MV-4-11 (cell line): ENCODE measurements around the gene DRAP1.

Source experiments
- DNase-seq: peaks from one replicate; lab custom pipeline; 2025; lab: John Stamatoyannopoulos, UW

DRAP1 gene

GRCh38 chr11:65903715-65904114 lies 15.5 kb upstream of the DRAP1 start:
- no peak for DNase-seq

GRCh38 chr11:65906602-65907001 lies 12.6 kb upstream of the DRAP1 start:
- DNase-seq: peak; percentile 44

DNA sequence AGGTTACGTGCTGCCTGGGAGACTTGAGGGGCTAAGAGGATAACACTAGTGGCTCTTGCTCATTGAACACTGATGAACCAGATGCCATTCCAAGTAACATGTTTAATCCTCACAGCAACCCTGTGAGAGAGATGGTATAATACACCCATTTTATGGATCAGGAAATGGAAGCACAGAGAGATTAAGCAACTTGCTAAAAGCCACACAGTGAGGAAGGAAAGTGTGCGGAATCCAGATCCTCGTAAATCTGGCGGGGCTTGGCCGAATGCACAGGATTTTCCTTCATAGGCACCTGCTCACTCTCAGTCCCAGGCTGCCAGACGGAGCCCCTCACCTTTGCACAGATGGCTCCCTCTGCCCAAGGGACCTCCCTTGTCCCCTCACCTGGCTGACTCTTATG lies 11.3 kb upstream of the DRAP1 start:
- no peak for DNase-seq

- peak; percentile 72 for DNase-seq
These were observed 7.3 kb upstream of the DRAP1 start for GRCh38 chr11:65911682-65912568.

DNA sequence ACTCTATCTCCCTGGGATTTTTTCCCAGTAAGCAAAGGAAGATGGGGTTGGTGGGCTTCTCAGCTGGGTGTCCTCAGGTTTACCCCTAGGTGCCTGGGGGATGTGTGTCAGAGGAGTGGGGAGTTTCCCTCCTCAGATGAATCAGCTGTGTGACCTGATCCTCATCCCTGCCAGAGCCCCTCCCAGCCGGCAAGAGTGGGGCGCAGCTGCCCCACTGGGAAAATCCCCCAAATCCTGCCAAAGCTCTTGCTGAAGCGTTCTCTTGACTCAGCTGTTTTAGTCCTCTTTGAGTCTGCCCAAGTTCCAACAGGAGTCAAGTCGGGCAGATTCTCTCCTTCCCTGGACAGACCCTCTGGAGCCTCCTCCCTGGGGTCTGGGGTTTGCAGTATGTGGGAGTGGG lies 6.4 kb upstream of the DRAP1 start:
- DNase-seq: no peak

- peak; percentile 60 for DNase-seq
These were observed 4.0 kb upstream of the DRAP1 start for GRCh38 chr11:65915101-65915820.

DNA sequence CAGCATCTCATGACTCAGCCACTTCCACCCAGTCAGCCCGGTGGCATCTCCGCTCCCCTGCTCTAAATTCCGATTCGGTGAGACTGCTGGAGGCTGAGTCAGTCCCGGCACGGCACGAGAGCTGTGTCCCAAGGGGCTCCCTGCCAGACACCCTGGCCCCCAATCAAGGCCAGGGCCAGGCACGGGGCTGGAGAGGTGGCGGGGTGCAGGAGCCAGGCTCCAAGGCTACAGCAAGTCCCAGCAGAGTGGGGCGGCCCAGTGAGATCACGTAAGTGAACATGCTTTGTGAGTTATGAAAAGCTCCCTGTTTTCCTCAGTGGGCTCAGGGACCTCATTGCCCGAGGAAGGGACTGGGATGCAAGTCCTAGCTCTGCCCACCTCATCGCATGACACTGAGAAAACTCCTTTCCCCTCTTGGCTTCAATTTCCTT lies 3.4 kb upstream of the DRAP1 start:
- peak; percentile 72 for DNase-seq

- DNase-seq: no peak
These were observed 2.8 kb upstream of the DRAP1 start for GRCh38 chr11:65916391-65916790.

DNA sequence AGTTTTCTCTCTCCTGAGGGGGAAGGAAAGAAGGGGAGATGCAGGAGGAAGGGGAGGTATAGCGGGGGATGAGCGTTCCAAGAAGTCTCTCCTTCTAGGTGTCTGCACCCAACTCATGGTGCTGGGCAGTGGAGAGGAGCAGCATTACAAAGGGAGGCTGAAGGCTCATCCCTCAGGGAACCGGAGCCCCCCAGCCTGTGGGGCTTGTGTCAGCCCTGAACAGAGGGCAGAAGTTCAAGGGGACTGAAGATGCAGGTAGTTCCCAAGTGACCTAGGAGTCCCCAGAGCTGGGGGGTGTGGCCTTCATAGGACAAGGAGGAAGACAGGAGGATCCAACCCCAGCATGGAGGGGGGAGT lies 2.2 kb upstream of the DRAP1 start:
- DNase-seq: no peak

DNA sequence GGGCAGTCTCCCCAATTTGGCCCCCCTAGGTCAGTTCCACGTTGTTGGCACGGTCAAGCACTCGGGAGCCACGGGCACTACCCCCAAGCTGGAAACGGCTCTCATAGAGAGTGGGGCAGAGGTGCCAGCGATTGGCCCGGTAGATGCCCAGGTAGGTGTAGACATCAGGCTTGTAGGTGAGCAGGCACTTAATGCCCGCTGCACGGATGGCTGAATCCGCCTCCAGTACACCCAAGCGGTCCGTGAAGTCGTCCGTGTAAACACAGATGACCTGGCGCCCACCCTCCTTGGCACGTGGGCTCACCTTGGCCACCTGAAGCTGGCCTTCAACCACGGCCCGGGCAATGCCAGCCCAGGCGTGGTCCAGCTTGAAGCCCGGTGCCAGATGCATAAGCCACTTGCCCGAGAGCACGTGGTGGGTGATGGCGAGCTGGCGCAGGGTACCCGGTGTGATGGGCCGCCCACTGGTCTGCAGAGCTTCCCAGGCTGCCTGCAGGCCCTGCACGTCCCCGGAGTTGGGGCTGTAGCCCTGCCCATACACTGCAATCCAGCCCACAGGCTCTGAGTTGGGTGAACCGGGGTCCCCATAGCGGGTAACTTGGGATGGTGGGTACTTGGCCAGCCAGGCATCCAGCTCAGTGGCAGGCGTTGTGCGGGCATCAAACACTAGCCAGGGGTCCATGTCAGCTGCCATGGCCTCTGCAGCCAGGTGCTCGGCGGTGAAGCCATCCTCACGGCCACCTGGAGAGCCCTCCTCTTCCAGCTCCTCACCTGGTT lies 1.6 kb upstream of the DRAP1 start:
- no peak for DNase-seq

DNA sequence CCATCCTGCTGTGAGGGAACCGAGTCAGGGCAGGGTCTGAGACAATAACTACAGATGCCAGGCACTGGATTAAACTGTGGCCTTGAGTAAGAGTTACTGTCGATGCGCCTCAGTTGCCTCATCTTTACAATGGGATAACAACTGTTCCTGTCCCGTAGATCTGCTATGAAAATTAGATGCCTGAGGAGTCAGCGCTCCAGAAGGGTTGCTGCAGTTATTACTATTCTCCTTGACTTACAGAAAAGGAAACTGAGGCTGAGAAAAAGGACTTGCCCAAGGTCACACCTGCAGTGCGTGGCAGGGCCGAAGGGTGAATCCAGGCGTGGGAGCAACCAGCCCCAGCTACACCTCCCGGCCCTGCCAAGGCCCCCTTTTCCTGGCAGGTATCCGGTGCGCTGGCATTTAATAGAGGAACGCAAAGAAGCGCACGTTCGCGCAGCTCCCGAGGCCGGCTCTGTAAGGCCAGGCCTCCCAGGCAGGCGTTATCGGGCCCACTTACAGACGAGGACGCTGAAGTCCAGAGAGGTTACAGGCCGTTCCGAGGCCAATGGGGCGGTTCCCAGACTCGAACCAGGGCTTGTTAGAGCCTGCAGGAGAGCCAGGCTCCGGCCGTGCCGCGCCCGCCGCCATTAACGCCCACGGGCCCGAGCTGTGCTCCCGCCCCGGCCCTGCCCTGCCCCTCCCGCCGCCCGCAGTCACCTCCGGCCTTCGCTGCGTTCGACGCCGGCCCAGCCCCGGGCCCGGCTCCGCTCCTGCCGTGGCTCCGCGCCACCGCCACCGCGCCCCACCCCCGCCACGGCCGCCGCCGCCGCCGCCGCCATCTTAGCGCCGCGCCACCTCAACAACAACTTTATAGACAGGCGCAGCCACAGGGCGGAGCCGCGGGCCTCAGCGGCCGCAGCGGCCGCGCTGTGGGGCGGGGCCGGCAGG lies 750 bp upstream of the DRAP1 start, which contains the start of gene C11orf68:
Gene C11orf68, minus strand, starts transcription at position 852 of the 930 bp plus-strand sequence. Its CDS starts 31 bp downstream, at position 821.
- DNase-seq: no peak

DNA sequence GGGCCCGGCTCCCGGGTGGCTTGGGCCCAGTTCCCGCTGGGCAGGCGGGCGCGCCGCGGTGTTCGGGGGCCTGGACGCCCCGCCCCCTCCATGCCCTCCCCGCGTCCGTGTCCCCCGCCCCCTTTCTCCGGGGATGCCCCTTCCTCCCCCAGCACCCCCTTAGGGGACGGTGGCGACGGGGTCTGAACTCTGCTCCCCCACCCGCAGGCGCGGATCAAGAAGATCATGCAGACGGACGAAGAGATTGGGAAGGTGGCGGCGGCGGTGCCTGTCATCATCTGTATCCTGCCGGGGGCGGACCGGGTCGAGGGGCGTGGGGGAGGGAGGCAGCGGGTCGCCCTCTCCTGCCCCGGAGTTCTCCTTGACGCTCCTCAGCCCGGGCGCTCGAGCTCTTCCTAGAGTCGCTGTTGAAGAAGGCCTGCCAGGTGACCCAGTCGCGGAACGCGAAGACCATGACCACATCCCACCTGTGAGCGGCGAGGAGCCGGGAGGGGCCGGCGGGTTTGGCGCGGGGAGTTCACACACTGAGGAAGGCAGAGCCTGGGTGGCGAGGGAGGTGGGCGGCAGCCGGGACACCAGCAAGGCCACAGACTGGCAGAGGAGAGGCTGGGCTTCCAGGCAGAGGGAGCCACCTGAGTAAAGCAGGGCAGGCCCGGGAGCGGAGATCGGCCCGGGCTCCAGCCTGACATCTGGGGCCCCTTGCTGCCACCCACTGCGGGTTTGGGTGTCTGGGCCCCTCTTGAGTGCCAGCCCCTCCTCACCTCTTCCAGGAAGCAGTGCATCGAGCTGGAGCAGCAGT lies 546 bp downstream of the DRAP1 start:
- DNase-seq: no peak

- no peak for DNase-seq
These were observed 1.2 kb downstream of the DRAP1 start for GRCh38 chr11:65920372-65920802.

GRCh38 chr11:65921033-65921555 lies 1.9 kb downstream of the DRAP1 start:
- no peak for DNase-seq

- DNase-seq: no peak
These were observed 2.6 kb downstream of the DRAP1 start for GRCh38 chr11:65921876-65922275.

GRCh38 chr11:65922565-65922964 lies 3.3 kb downstream of the DRAP1 start:
- no peak for DNase-seq

- DNase-seq: no peak
These were observed 6.2 kb downstream of the DRAP1 start for GRCh38 chr11:65925397-65925796.

DNA sequence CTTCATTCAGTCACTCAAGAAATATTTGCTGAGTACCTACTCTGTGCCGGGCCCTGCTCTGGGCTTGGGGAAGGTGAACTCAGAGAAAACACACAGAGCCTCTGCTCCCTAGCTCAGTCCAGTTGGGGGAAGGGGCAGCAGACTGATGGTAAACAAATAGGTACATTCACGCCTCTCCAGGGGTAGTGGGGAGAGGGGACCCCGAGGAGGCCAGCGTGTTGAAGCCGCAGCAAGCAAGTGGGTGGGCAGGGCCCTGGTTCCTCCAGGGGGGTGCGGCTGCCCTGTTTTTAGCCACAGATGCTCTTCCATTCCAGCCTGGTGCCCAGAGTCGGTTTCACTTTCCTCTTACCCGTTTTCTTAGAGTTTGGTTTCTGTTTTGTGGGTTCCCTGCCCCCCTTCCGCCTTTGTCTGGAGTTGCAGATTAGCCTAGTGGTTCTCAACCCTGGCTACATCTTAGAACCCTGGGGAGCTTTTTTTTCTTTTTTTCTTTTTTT lies 8.7 kb downstream of the DRAP1 start:
- DNase-seq: peak; percentile 89

DNA sequence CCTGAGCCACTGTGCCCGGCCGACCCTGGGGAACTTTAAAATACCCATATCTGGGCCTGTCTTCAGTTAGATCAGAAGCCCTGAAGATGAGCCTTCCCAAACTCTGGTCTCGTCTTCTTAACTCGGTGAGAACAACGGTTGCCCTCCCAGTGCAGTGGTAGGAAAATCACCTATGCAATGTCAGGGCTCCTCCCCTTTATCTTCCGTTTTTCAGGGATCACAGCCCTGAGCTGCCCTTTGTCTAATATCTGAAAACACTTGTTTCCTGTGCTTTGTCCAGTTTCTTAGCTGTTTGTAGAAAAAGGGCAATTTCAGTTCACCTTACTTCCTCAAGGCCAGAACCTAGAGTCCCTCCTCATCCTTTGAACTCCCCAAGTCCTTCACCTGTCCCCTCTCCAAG lies 9.4 kb downstream of the DRAP1 start:
- DNase-seq: no peak
